ENCODE measurements around the gene DMD.
"Not testable (repeated sequence)": the region's sequence is repeated elsewhere in the genome, so short reads cannot be mapped to it uniquely, and the experiment has no call there.

Gene DMD

DNA sequence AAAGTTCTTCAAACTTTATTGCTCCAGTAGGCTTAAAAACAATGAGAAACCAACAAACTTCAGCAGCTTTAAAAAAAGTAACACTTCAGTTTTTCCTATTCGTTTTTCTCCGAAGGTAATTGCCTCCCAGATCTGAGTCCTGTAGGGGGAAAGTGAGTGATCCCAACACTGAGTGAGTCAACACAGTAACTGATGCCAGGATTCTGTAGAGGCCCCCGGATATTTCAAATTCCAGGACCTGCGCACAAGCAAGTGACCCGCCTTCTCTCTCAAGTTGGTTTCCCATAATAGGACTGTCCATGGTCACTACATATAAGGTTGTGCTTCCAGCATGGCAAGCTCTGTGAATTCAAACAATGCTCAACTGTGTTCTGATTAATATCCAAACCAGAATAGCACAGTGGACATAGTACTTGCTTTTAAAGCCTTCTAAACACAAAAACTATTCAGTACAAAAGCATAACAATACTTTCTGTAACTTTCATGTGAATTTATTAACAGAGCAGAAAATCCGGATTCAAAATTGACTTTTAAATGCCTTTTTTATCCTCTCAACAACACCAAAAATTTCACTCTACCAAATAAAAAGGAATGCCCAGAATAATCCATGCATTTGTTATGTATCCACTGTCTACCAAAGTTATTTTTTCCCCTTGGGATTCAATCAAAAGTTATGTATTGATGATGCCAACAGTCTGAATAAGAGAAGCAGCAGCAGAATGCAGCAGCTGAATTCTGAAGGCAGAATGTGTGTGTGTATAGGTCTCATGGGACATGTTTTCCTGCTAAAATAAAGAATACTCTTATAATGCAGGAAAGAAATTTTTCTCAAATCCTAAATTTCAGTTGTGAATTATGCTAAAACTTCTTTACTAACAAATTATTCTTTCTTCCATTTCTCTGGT lies at the start of gene DMD:
DMD (minus strand) TSS at position 194 of the 905 bp plus-strand sequence. CDS start 237 bp downstream, outside the sequence.
- DNase-seq = no peak

DNA sequence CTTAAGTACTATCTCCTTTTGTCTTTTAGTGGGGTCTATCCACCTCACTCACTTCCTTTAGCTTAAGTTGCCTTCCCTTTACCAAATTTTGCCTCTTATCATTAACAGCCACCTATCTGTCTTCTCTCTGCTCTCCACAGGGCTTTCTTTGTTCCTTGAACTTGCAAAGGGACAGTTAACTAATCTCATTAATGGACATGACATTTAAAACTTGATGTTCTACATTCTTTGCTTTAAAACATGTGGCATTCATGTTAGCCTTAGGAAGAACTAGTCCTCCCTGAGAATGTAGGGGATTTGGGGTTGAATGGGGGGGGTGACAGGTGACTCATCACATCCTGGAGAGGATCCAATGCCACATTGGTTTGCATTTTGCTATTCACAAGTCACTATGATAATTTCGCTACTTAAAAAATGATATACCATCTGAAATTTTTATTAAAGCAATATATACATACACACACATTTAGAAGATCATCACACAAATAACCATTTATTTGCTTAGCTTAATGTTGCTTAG lies 41.0 kb upstream of the DMD start:
- no peak for DNase-seq

DNA sequence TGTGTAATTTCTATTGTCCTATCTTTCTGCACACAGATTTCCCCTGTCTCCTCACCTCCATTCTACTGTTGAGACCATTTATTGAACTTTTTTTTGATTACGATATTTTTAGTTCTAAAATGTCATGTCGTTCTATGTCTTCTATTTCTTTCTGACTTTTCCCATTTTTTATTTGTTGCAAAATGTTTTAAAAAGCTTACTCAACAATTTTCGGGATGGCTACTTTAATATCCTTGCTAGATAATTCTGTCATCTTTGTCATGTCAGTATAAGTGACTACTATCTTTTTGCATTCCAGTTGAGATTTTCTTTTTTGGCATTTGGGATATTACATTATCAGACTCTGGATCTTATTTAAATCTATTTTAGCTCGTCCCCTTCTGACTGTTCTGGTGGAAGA lies 7.5 kb upstream of the DMD start:
- DNase-seq = no peak

DNA sequence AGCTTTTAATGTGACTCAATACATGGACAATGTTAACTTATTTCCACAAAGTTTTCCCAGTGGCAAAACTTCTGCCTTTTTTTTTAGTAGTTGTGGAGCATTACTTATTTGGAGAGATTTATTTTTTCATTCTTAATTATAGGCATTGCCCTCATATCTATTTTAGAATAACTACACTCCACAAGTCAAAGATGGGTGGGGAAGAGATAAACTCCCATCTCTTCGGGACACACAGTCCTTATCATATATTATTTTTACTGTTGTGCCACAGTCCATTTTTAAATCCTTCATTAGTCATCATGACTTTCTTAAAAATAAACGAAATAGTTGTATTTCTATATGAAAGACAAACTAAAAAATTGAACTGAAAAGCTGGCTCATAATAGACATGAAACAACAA lies 1.2 kb downstream of the DMD start:
- no peak for DNase-seq

DNA sequence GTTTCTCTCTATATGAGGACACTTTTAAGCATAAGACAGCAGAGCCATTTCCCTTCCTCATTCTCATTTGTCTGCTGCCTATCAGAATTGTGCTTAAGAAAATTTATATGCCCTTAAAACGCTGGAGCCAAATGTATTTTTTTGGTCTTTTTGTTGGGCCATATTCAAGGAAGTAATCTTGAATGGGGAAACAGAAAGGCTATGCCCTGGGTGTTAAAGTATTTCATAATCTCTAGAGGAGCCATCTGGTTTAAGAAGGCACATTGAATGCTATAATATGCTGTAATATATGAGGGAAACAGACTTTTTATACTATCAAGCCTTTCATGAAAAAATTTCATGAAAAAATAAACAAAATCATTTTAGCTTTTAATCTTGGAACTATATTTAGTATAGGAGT lies 4.3 kb downstream of the DMD start:
- DNase-seq = no peak

DNA sequence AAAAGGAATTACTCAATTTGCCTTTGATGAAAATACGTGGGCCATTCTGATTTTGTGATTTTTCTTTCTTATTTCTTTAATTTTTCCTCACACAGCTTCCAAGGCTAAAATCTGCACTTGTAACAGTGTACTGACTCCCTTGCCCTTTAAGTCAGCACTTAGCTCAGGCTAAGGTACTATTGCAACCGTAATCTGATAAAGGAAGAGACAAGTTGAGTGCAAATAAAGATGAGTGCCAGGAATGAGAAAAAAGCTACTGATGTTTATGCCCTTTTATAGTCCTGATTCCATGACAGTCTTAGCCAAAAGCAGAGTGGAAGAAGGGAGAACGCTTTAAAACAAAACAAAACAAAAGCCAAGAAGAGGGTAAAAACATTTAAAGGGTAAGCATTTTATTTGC lies 6.0 kb downstream of the DMD start:
- no peak for DNase-seq

DNA sequence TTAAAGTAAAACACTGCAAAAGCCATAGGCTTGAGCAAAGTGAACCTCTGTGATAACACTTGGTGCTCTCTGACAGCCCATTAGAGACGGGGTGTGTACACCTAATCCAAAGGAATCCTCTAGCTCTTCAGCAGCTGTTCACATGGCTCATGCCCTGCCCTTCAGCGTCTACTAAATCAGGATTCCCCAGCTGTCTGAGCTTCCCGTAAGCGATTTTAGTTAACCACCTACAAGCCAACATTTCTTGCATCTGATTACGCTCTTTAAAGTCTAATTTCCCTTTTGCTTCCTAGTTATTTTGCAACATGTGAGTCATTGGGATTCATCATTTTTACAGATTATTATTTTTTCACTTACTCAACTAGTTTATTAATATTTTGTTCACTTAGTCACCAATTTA lies 6.5 kb downstream of the DMD start:
- DNase-seq = no peak

DNA sequence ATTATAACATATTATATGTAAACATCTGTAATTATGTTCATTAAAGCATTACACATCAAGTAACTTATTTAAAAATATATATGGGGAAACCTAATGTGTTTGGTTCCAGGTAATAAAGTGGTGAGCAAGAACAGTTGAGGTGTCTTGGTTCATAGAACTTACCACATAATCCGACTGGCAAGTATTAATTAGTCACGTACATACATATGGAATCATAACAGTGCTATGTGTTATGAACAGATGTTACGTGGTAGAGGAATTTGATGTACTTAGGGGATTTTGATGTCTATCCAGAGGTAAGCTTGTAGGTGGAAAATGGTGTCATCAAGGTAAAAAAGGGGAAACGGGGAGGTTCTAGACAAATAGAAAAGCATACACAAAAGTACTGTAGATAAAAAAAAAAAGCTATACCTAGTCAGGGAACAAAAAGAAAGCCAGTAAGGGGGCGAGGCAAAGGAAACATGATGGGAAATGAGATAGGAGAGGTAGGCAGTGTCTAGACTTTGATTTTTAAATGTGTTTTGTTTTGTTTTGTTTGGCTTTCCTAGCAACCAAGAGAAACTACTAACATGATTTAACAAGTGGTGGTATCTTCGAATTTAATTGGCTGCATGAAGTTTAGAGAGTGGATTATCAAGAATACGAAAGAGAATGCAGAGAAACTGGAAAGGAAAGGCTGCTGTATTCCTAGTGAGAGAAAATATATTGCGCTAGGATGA lies 12.6 kb downstream of the DMD start:
- DNase-seq = no peak

DNA sequence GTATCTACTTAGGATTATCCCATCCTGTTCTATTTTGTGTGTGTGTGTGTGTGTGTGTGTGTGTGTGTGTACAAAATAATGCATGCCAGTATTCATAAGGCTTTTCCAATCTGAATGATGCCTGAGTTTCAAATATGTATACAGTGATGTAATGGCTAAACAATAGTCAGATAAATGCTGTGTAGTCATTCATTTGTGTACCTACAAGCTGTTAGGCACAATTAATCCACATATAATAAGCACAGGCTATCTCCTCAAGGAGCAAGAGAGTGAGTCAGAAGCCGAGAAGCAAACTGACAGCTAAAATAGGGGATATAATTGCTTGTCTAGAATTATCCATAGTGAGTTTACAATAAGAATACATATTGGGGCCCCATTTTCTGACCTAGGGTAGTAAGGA lies 15.7 kb downstream of the DMD start:
- DNase-seq = no peak

DNA sequence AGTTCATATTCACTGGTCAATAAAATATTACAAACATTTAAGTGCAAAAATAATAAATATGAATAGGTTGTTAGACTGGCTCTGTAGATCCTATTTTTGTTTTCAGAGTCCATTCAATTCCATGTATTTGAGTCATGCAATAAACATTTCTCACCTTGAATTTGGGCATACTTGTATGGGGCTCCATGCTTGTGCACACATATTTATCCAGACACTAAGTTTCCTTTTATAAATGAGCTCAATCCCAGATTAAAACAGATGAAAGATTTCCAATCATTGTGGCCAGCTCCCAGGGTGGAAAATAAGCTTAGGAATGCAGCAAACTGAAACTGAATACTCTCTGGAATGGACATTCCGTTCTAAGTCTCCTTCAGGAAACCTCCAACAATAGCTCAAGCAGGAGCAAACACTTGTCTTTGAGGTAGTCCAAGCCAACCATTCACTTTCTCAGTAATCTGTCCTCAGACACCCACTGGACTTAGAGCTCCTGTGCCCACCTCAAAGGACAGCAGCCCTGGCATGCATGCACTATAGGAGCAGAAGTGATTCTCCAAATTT lies 16.4 kb downstream of the DMD start:
- DNase-seq = no peak

DNA sequence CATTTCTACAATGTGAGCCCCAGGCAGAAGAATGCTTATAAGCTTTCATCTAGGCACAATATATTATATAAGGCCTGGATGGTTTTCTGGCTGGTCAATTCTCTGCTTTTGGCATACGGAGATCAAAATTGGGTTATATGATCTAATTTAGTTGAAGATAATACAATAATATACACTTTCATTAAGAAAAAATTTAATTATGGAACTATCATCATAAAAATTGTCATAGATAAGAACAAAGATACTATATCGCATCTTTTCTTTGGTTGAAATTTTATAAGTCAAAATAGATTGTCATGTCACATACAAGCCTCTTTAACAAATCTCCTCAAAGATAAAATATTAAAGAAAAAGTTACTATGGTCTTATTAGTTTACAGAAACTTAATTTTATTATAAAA lies 17.1 kb downstream of the DMD start:
- DNase-seq = no peak

DNA sequence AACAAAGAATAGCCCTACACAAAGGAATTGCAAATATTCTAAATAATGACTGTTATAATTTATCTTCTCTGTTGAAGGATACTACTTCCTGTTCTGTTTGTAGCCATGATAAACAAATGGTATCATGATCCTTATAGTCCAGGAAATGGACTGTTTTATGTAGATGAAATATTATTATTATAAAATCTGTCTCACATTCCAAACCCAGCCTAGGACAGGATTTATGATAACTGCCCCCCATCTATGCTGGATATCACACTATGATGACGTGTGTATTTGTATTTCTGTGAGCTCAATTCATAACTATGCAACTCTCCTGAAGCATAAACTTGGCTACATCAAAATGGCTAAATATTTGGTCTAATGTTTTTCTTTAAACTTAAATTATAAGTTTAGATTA lies 21.3 kb downstream of the DMD start:
- DNase-seq = no peak

DNA sequence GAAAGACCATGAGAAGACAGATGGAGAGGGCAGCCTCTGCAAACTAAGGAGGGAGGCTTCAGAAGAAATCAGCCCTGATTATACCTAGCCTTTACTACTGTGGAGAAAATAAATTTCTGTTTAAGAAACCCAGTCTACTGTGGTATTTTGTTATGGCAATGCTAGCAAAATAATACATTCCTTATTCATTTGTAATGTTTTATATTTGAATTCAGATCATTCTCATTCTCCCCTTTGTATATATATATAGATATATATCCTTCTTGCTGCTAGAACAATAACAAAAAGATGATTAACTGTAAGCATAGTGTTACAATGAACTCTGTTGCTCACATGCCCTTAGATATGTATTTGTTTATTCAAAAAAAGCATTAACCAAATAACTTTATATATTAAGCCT lies 22.5 kb downstream of the DMD start:
- no peak for DNase-seq

DNA sequence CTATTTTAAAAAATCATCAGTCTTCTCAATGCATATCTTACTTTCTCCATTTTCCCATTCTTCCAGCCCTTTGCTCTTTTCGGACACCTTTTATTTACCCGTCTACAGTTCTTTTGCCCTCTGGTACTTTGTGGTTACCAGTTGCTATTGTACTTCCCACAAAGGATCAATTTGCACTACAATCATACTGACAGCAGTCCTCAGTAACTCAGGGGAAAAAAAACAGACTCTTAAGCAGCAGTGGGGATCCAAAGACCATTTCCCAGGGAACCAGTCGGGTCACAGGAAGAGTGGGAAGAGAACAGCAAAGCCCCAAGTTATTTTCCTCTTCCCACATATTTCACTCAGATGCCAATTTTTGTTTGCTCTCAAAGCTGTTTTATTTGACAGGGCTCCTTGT lies 23.1 kb downstream of the DMD start:
- DNase-seq = no peak

DNA sequence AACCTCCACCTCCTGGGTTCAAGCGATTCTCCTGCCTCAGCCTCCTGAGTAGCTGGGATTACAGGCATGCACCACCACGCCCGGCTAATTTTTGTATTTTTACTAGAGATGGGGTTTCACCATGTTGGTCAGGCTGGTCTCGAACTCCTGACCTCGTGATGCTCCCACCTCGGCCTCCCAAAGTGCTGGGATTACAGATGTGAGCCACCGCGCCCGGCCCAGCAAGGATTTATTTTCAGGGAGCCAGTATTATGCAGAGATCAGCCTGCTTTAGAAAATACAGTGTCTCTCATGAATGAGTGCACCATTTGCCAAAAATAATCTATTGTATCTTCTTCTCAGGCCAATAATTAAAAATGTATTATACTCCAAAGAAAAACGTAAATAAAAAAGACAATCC lies 26.5 kb downstream of the DMD start:
- DNase-seq = not testable (repeated sequence)

DNA sequence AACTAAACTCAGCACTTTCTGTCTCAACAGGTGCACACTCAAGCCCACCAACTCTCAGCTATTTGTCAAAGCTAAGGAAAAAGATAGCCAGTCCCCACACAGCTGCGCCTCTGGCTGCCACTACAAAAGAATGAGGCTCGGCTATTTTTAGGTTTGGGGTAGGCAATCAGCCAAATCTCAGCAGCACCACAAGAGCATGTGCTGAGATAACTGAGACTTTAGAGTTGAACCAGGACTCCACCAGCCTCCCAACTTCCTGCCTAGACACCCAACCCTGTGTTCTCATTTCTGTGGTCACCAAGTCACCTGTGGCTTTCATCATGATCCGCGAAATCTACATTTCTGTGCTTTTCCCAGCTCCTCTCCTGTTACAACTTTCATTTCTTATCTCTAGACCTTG lies 28.0 kb downstream of the DMD start:
- no peak for DNase-seq

DNA sequence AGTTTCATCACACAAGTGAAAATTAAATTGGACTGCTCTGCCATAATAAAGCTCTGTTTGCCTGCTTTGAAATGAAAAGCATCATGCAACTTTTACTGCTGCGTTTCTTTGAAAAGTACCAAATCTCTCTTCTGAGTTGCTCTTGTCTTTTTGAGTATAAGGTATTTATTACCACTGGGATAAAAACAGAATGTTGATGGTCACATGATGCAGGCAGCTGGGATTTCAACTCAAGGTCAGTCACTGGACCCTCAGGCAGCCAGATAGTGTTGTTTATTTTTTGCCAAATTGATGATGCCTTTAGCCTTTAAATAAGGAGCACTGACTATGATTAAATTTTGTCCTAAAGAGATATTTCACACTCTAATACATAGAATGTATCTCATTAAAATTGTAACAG lies 32.7 kb downstream of the DMD start:
- no peak for DNase-seq

DNA sequence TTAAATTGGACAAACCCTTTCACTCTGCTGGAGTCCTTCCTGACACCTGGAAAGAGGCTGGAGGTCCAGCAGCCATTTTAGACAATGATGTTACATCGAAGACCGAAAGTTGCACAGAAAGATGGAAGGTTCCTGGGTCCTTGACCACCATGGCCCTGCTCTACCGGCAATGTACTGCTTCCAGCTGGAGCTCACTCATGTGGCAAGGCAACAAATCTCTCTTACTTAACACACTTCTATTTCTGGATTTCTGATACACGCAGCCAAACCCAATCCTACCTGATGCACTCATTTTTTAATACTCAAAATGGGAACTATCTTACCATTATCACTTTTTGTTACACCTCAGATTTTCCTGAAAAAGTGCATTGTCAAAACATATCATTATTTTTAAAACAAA lies 33.1 kb downstream of the DMD start:
- DNase-seq = no peak

DNA sequence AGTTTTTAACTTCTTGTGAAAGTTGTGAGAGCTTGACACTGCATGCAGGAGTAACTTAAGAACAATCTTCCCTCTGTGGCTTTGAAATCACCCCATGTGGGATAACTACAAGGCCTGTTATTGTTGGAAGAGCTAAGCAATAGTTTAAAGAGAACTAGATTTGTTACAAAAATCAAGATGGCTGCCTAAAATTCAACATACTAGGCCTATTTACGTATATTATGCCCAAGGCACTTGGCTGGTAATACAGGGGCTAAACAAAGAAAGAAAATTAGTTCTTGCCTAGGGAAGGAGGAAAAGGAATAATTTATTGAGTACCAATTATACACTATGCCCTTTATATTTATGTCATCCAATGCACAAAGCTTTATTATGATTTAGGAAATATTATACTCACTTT lies 36.1 kb downstream of the DMD start:
- no peak for DNase-seq

DNA sequence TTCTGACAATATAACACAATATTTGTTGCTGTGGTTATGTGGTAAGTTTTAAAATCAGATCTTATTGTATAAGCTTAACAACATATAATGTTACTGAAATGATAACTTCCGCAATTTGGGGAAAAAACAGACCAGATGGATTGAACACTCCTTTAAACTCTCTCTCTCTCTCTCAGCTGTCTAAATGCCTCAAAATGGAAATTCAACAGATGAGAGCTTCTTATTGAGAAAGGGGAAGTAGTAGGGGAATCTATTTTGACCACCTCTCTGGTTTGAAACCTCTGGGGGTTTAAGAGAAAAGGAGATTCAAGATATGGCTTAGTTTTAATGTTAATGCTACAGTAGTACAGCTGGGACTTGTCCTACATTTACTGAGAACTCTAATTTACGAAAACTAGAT lies 40.3 kb downstream of the DMD start:
- no peak for DNase-seq

DNA sequence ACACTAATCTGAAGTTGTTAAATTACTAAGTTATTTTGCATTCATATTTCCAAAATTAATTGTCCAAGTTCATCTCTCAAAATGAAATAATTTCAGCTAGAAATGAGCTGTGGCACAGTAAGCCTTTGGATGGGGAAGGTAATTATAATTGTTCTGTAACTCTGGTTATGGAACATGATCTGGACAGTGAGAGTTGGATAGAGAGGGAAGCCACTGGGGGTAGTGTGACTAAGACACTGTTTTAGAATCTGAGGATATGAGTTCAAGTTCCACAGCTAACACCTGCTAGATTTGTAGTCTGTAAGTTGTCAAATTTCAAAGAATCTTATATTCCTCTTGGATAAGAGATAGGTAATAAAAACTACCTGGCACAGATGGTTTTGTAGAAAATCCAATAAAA lies 49.5 kb downstream of the DMD start:
- DNase-seq = no peak

DNA sequence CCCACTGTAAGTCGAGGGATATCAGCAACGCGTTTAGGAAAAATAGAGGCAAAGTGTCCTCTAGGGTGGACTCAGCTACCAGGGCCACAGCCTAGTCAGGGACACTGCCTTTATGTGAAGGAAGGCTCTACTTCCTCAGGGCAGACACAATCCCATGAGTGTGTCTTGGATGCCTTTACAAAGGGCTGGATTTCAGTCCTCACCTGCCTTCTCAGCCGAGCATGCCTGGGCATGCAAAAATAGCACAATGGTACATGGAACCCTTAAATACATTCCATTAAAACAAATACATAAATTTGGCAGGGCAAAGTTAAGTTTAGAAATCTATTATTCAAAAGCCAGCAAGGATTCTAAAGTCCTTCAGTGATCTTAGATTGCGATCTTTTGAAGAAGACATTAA lies 51.1 kb downstream of the DMD start:
- no peak for DNase-seq

DNA sequence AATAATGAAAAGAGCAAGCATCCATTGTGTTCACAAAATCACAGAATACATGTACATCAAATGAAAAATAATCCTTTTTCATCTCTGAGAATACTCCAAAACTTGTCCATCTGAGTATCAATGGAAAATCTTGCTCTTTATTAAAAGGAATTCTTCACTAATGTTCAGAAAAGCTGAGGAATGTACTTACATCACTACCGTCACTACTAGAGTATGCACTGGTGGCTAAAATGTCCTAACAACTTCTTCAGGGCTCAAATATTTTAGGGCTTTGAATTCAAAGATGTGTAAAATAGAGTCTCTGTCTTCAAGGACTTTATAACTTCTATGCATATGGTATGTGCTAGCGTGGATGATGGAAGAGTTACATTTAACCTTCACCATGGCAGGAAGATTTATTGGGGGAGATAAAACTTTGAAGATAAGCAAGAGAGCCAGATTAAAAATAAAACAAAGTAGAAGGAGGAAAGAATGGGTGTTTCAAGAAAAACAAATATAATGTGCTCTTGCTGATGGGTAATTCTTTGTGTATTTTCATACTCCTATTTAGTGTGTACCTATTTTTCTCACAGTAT lies 55.1 kb downstream of the DMD start:
- DNase-seq = no peak

DNA sequence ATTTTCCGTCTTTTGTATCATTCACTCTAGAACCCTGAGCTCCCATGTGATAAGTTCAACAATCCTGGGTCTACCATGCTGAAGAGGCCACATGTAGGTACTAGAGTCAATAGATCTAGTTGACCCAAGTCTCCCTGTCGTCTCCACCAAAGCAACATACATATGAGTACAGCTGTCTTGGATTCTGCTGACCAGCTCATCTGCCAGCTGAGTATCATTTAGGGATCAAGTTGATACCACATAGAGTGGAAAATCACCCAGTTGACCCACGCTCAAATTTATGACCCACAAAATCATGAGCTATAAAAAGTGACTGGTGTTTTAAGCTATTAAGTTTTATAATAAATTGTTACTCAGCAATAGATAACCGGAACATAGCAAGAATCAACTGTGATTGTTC lies 61.8 kb downstream of the DMD start:
- no peak for DNase-seq

Data from NCI-H146 (cell line).